ENCODE data around the gene NUMBL.

NUMBL gene

GRCh38 chr19:40668991-40669614 is 21.3 kb downstream of the NUMBL start:
- in situ Hi-C loops (cut with MboI; ENCODE audit: low sequenced_read_pairs): loop anchor here (25.0 kb wide), 1 partner anchor 293 kb away; no protein-coding TSS in a partner anchor

GRCh38 chr19:40667602-40668001 is 22.8 kb downstream of the NUMBL start:
- in situ Hi-C loops (cut with MboI; ENCODE audit: low sequenced_read_pairs): loop anchor here (25.0 kb wide), 1 partner anchor 295 kb away; no protein-coding TSS in a partner anchor

- in situ Hi-C loops (cut with MboI; ENCODE audit: low sequenced_read_pairs): loop anchor here (25.0 kb wide), 1 partner anchor 295 kb away; no protein-coding TSS in a partner anchor
These were observed 23.5 kb downstream of the NUMBL start for GRCh38 chr19:40666803-40667438.

GRCh38 chr19:40663695-40664692 is 26.5 kb downstream of the NUMBL start:
- in situ Hi-C loops (cut with MboI; ENCODE audit: low sequenced_read_pairs): loop anchor here (25.0 kb wide), 1 partner anchor 298 kb away; no protein-coding TSS in a partner anchor

GRCh38 chr19:40662925-40663694 is 27.3 kb downstream of the NUMBL start:
- in situ Hi-C loops (cut with MboI; ENCODE audit: low sequenced_read_pairs): loop anchor here (25.0 kb wide), 1 partner anchor 299 kb away; no protein-coding TSS in a partner anchor

GRCh38 chr19:40661616-40662015 is 28.8 kb downstream of the NUMBL start:
- in situ Hi-C loops (cut with MboI; ENCODE audit: low sequenced_read_pairs): loop anchor here (25.0 kb wide), 1 partner anchor 301 kb away; no protein-coding TSS in a partner anchor

GRCh38 chr19:40659566-40659965 is 30.9 kb downstream of the NUMBL start:
- in situ Hi-C loops (cut with MboI; ENCODE audit: low sequenced_read_pairs): loop anchor here (10.0 to 25.0 kb wide), 2 partner anchors 303 to 495 kb away; no protein-coding TSS in a partner anchor

GRCh38 chr19:40659116-40659515 is 31.3 kb downstream of the NUMBL start:
- in situ Hi-C loops (cut with MboI; ENCODE audit: low sequenced_read_pairs): loop anchor here (10.0 to 25.0 kb wide), 2 partner anchors 303 to 496 kb away; no protein-coding TSS in a partner anchor

- in situ Hi-C loops (cut with MboI; ENCODE audit: low sequenced_read_pairs): loop anchor here (10.0 to 25.0 kb wide), 2 partner anchors 304 to 497 kb away; no protein-coding TSS in a partner anchor
These were observed 32.4 kb downstream of the NUMBL start for GRCh38 chr19:40658031-40658430.

GRCh38 chr19:40655684-40656083 is 34.8 kb downstream of the NUMBL start:
- in situ Hi-C loops (cut with MboI; ENCODE audit: low sequenced_read_pairs): loop anchor here (10.0 to 25.0 kb wide), 2 partner anchors 307 to 499 kb away; no protein-coding TSS in a partner anchor

- in situ Hi-C loops (cut with MboI; ENCODE audit: low sequenced_read_pairs): loop anchor here (10.0 to 25.0 kb wide), 2 partner anchors 310 to 502 kb away; no protein-coding TSS in a partner anchor
These were observed 38.1 kb downstream of the NUMBL start for GRCh38 chr19:40652303-40652702.

GRCh38 chr19:40650749-40651305 is 39.6 kb downstream of the NUMBL start:
- in situ Hi-C loops (cut with MboI; ENCODE audit: low sequenced_read_pairs): loop anchor here (10.0 to 25.0 kb wide), 2 partner anchors 311 to 504 kb away; no protein-coding TSS in a partner anchor

GRCh38 chr19:40649903-40650675 is 40.4 kb downstream of the NUMBL start:
- in situ Hi-C loops (cut with MboI; ENCODE audit: low sequenced_read_pairs): loop anchor here (10.0 to 25.0 kb wide), 3 partner anchors 312 to 513 kb away; no protein-coding TSS in a partner anchor

- in situ Hi-C loops (cut with MboI; ENCODE audit: low sequenced_read_pairs): loop anchor here (25.0 kb wide), 1 partner anchor 509 kb away; no protein-coding TSS in a partner anchor
These were observed 43.7 kb downstream of the NUMBL start for GRCh38 chr19:40646743-40647254.

- in situ Hi-C loops (cut with MboI; ENCODE audit: low sequenced_read_pairs): loop anchor here (25.0 kb wide), 1 partner anchor 506 kb away; no protein-coding TSS in a partner anchor
These were observed 47.6 kb downstream of the NUMBL start for GRCh38 chr19:40642757-40643305.

GRCh38 chr19:40642051-40642706 is 48.3 kb downstream of the NUMBL start:
- in situ Hi-C loops (cut with MboI; ENCODE audit: low sequenced_read_pairs): loop anchor here (25.0 kb wide), 1 partner anchor 505 kb away; no protein-coding TSS in a partner anchor

GRCh38 chr19:40641281-40641680 is 49.2 kb downstream of the NUMBL start:
- in situ Hi-C loops (cut with MboI; ENCODE audit: low sequenced_read_pairs): loop anchor here (25.0 kb wide), 1 partner anchor 504 kb away; no protein-coding TSS in a partner anchor
